Neutrophil (primary cell): ENCODE data around the gene IGF2R.

Experiments
- H3K27ac ChIP-seq: fragments of 200-600 bp; sonication (generic); 2 replicates; pipeline ENCODE4 v1.5.1; 2016; ENCODE audit warnings: mild to moderate bottlenecking, moderate library complexity
- H3K27me3 ChIP-seq: fragments of 200-600 bp; sonication (generic); 2 replicates; pipeline ENCODE4 v1.6.0; 2016; ENCODE audit warnings: mild to moderate bottlenecking
- H3K36me3 ChIP-seq: fragments of 200-600 bp; sonication (generic); 2 replicates; pipeline ENCODE4 v1.5.1; 2017
- H3K4me1 ChIP-seq, 2 experiments: fragments of 200-600 bp in 1 of 2; sonication (generic) in 1 of 2; 1 replicate in 1 of 2; 2 replicates in 1 of 2; pipeline versions ENCODE4 v1.5.1 to v1.6.1; 2013 to 2016; ENCODE audit warnings: low read depth in 1 of 2, low read length in 1 of 2, mild to moderate bottlenecking in 1 of 2, moderate library complexity in 1 of 2; ENCODE audit not compliant: control insufficient read depth in 1 of 2, insufficient read depth in 1 of 2
- H3K4me3 ChIP-seq, 2 experiments: fragments of 200-600 bp in 1 of 2; sonication (generic) in 1 of 2; 1 replicate in 1 of 2; 2 replicates in 1 of 2; pipeline ENCODE4 v1.5.1; 2013 to 2016; ENCODE audit warnings: low read depth in 1 of 2, low read length in 1 of 2, mild to moderate bottlenecking in 1 of 2, moderate library complexity in 1 of 2
- H3K9me3 ChIP-seq: fragments of 200-600 bp; sonication (generic); 2 replicates; pipeline ENCODE4 v1.5.1; 2016
- CTCF ChIP-seq: fragments of 200-600 bp; sonication (generic); IDR thresholded peaks from 2 replicates; pipeline ENCODE4 v1.5.1; 2016; ENCODE audit warnings: antibody characterized with exemption

The IGF2R gene

GRCh38 chr6:160078883-160079685, 110.2 kb downstream of the IGF2R start:
- Histone ChIP-seq H3K27ac (no peak overlapping the region), H3K9me3 (no peaks in the 10 kb centered on the region), H3K4me3 (no peak overlapping the region), H3K27me3 (no peaks in the 10 kb centered on the region), H3K4me1 (no peaks in the 10 kb centered on the region), H3K36me3 (peaks cover 100% of the 10 kb centered on the region)
- TF ChIP-seq CTCF: no peak

GRCh38 chr6:160079686-160080043, 110.8 kb downstream of the IGF2R start:
- Histone ChIP-seq H3K27ac (no peak overlapping the region), H3K27me3 (no peaks in the 10 kb centered on the region), H3K4me1 (no peaks in the 10 kb centered on the region), H3K4me3 (no peak overlapping the region), H3K9me3 (no peaks in the 10 kb centered on the region), H3K36me3 (peaks cover 100% of the 10 kb centered on the region)
- no peak for TF ChIP-seq CTCF

GRCh38 chr6:160080097-160080496, 111.2 kb downstream of the IGF2R start:
- no peaks in the 10 kb centered on the region for H3K9me3 ChIP-seq
- no peak overlapping the region for H3K27ac ChIP-seq
- no peaks in the 10 kb centered on the region for H3K4me1 ChIP-seq
- TF ChIP-seq CTCF: no peak
- H3K27me3 ChIP-seq: no peaks in the 10 kb centered on the region
- no peak overlapping the region for H3K4me3 ChIP-seq
- H3K36me3 ChIP-seq: peaks cover 100% of the 10 kb centered on the region

GRCh38 chr6:160081398-160081797, 112.5 kb downstream of the IGF2R start:
- no peak for TF ChIP-seq CTCF
- Histone ChIP-seq H3K36me3 (peaks cover 100% of the 10 kb centered on the region), H3K4me1 (no peaks in the 10 kb centered on the region), H3K27me3 (no peaks in the 10 kb centered on the region), H3K4me3 (no peak overlapping the region), H3K27ac (no peak overlapping the region), H3K9me3 (no peaks in the 10 kb centered on the region)

GRCh38 chr6:160082627-160083026, 113.7 kb downstream of the IGF2R start:
- TF ChIP-seq CTCF: no peak
- Histone ChIP-seq H3K27me3 (no peaks in the 10 kb centered on the region), H3K27ac (no peak overlapping the region), H3K4me3 (no peak overlapping the region), H3K4me1 (no peaks in the 10 kb centered on the region), H3K9me3 (no peaks in the 10 kb centered on the region), H3K36me3 (peaks cover 100% of the 10 kb centered on the region)
